HepG2 (cell line): ENCODE data around the gene ST3GAL2. TPM values are rescaled to one million over a fixed set of nuclear protein-coding genes. Genes with fewer than 3 reads are reported as not detected.

Experiments used
- ATAC-seq: fragments of 200-7000 bp; cut with Tn5 transposase; 3 replicates; pipeline ENCODE4 v1.9.1; 2020; ENCODE audit warnings: mild to moderate bottlenecking, moderate library complexity
- BruUV-seq: library from RNA; stranded (reverse); fragments of 400-500 nt; replicated peaks from 2 replicates; lab custom pipeline; 2021; lab: Mats Ljungman, UMichigan
- CTCF ChIA-PET: fragments of 300-600 bp; formaldehyde crosslinking; extraction: SDS; loops from one replicate; lab custom pipeline; 2021; ENCODE audit warnings: low total read pairs, inconsistent platforms, low intra/inter-chr PET ratio; lab: Yijun Ruan, JAX
- POLR2A ChIA-PET: fragments of 350-600 bp; sonication (Branson Sonifier 250); formaldehyde crosslinking; loops from one replicate; lab custom pipeline; 2020; ENCODE audit warnings: antibody characterized with exemption, inconsistent platforms; lab: Yijun Ruan, JAX
- DNase-seq: peaks from one replicate; pipeline ENCODE4 v3.0.0-alpha.2; 2015; ENCODE audit warnings: low spot score
- FAIRE-seq: peaks from 3 replicates; lab custom pipeline; 2011; peaks lifted over from hg19 to GRCh38; lab: Jason Lieb, UNC
- H2AFZ ChIP-seq: one replicate; pipeline ENCODE4 v1.6.1; 2011; ENCODE audit warnings: low read length, inconsistent platforms
- H3K27ac ChIP-seq: fragments of 300-600 bp; 3 replicates; pipeline ENCODE4 v1.8.0; 2011; ENCODE audit warnings: mixed run types, mild to moderate bottlenecking, mixed read lengths, low read length, inconsistent platforms; ENCODE audit not compliant: insufficient read depth; ENCODE audit errors: extremely low read length
- H3K27me3 ChIP-seq, 2 experiments: fragments of 200-600 bp in 1 of 2; 2 replicates in 1 of 2; 3 replicates in 1 of 2; pipeline versions ENCODE4 v1.6.0 to v1.8.0; 2011; ENCODE audit warnings: low read length in 2 of 2, mild to moderate bottlenecking in 2 of 2, moderate library complexity in 2 of 2, inconsistent platforms in 1 of 2; ENCODE audit not compliant: insufficient read depth in 2 of 2, control insufficient read depth in 1 of 2
- H3K36me3 ChIP-seq, 2 experiments: fragments of 200-600 bp in 1 of 2; replicated peaks in 1 of 2; 2 replicates in 1 of 2; 3 replicates in 1 of 2; pipeline versions ENCODE4 v1.5.1 to v1.8.0; 2011; ENCODE audit warnings: low read length in 2 of 2, inconsistent platforms in 1 of 2; ENCODE audit not compliant: insufficient read depth in 2 of 2, control insufficient read depth in 1 of 2
- H3K4me1 ChIP-seq: 2 replicates; pipeline ENCODE4 v1.5.1; 2012; ENCODE audit warnings: low read length, inconsistent platforms; ENCODE audit not compliant: insufficient read depth
- H3K4me2 ChIP-seq: 2 replicates; pipeline ENCODE4 v1.6.0; 2011; ENCODE audit warnings: low read depth, low read length, inconsistent platforms
- H3K4me3 ChIP-seq, 3 experiments: fragments of 200-600 bp in 1 of 3; sonication (generic), shearing (Covaris generic) in 1 of 3; replicated peaks in 1 of 3; 2 replicates each; pipeline ENCODE4 v1.5.1; 2011 to 2016; ENCODE audit warnings: low read length in 3 of 3, inconsistent platforms in 2 of 3, low read depth in 2 of 3, mild to moderate bottlenecking in 2 of 3, control low read depth in 1 of 3, mixed read lengths in 1 of 3; ENCODE audit not compliant: insufficient read depth in 1 of 3
- H3K79me2 ChIP-seq: one replicate; pipeline ENCODE4 v1.6.1; 2011; ENCODE audit warnings: low read length, inconsistent platforms; ENCODE audit not compliant: insufficient read depth
- H3K9ac ChIP-seq: 2 replicates; pipeline ENCODE4 v1.6.0; 2011; ENCODE audit warnings: mild to moderate bottlenecking, low read depth, low read length, inconsistent platforms; ENCODE audit not compliant: insufficient read depth
- H3K9me3 ChIP-seq: 2 replicates; pipeline ENCODE4 v1.5.1; 2012; ENCODE audit warnings: mild to moderate bottlenecking, low read length
- H4K20me1 ChIP-seq: 2 replicates; pipeline ENCODE4 v1.6.0; 2011; ENCODE audit warnings: inconsistent platforms, mild to moderate bottlenecking, low read length, moderate library complexity; ENCODE audit not compliant: insufficient read depth
- AGO2 ChIP-seq: fragments of 200-400 bp; formaldehyde crosslinking; optimal IDR thresholded peaks from 2 replicates; pipeline ENCODE3; 2017; ENCODE audit warnings: mild to moderate bottlenecking, low read depth, low read length, moderate library complexity
- GPN1 ChIP-seq: sonication (generic); formaldehyde crosslinking; IDR thresholded peaks from 2 replicates; pipeline ENCODE4 v1.5.1; 2020; ENCODE audit warnings: missing genetic modification reagents, borderline replicate concordance
- MIXL1 ChIP-seq: IDR thresholded peaks from 2 replicates; pipeline ENCODE4 v1.6.1; 2016
- RFX1 ChIP-seq: fragments of 450-650 bp; IDR thresholded peaks from 2 replicates; pipeline ENCODE4 v1.6.1; 2017
- ZBTB42 ChIP-seq: sonication (generic); formaldehyde crosslinking; IDR thresholded peaks from 2 replicates; pipeline ENCODE4 v1.5.0; 2020; ENCODE audit warnings: mild to moderate bottlenecking, missing genetic modification reagents
- ZNF670 ChIP-seq: sonication (generic); formaldehyde crosslinking; IDR thresholded peaks from 2 replicates; pipeline ENCODE4 v1.8.0; 2022; ENCODE audit warnings: mild to moderate bottlenecking, missing genetic modification reagents, borderline replicate concordance
- WGBS: methylation state at CpG from one replicate; pipeline ENCODE4 v1.1.6; 2017; ENCODE audit warnings: low lambda C conversion rate; 5-methylcytosine and 5-hydroxymethylcytosine counted together
- in situ Hi-C: cut with HindIII; loops from 2 replicates; pipeline ENCODE4 v1.10.0; 2017; ENCODE audit warnings: low pct_unique_long_range_greater_than_20kb; ENCODE audit not compliant: extremely low pct_ligation_motif_present
- intact Hi-C: fragments of 100-400 bp; cut with micrococcal nuclease; formaldehyde crosslinking; loops from one replicate; pipeline ENCODE4 v1.10.0; 2022; ENCODE audit not compliant: unreplicated experiment
- polyA plus RNA-seq, 8 experiments: library from polyadenylated mRNA; depleted of rRNA in 3 of 8; stranded (reverse) in 7 of 8; unstranded in 1 of 8; fragments of >200 nt; fragmentation: Illumina TruSeq in 4 of 8; extraction: Trizol in 4 of 8; gene quantifications; 2 replicates each; pipeline versions ENCODE4 v1.2.1 to v1.2.3, GENCODE V29; 2011 to 2016; ENCODE audit warnings: low read depth in 4 of 8, missing spikeins in 1 of 8, mixed read lengths in 1 of 8; ENCODE audit not compliant: insufficient read depth in 1 of 8
- total RNA-seq, 5 experiments: library from RNA; depleted of rRNA; stranded (reverse); fragments of >200 nt; fragmentation: Illumina TruSeq; extraction: Trizol; gene quantifications; 2 replicates each; pipeline ENCODE4 v1.2.3, GENCODE V29; 2016; ENCODE audit warnings: low read depth in 1 of 5
- TF ChIP-seq, protein P1 (sequence below): IDR thresholded peaks from 2 replicates; pipeline ENCODE4 v1.6.1; 2016; ENCODE audit warnings: mild to moderate bottlenecking, missing biosample characterization, missing genetic modification reagents
- TF ChIP-seq, protein P2 (sequence below): sonication (generic); formaldehyde crosslinking; IDR thresholded peaks from 2 replicates; pipeline ENCODE4 v1.5.1; 2020; ENCODE audit warnings: missing genetic modification reagents, mild to moderate bottlenecking, borderline replicate concordance

ST3GAL2 gene
- total and polyA plus RNA-seq, 2 of the 13 experiments (the other 11 are each of a cell fraction or from before 2014, with no cell fraction given) = 16.3 to 24.9 TPM

DNA sequence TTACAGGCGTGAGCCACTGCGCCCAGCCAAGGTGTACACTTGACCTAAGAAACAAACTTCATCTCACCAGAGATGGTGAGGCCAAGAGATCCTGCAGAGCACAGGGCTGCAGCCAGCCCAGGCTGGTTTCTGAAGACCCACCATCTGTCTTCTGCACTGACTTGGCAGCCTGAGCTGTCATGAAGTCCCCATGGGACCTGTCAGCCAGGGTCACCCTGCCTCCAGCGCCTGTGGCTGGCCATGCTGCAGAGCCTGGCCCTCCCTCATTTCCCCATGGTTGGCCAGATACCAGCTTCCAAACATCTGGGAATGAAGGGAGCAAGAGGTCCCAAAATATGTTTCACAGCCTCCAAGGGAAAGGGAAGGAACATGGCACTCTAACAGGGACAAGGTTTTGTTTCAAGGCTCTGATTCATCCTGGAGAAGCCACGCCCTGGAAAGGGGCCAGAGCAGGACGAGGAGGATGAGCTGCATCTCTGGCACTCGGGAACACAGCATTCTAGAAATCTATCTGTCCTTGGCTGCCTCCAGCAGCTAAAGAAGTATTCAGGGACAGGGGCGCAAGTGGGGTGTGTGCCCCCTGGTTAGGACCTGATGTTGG, 46.9 kb downstream of the ST3GAL2 start:
- peaks cover 16 to 45% of the 10 kb centered on the region in 2 experiments for H3K36me3 ChIP-seq
- intact Hi-C loops = no loop called here
- FAIRE-seq (no peak), ATAC-seq (no peak)
- no peak overlapping the region for H3K9ac ChIP-seq
- H3K79me2 ChIP-seq = no peaks in the 10 kb centered on the region
- 94% methylated on average over 6 of the region's 7 CpGs for WGBS
- no peak overlapping the region for H3K27ac ChIP-seq
- H3K4me1 ChIP-seq = peaks cover 4% of the 10 kb centered on the region; the same call in 1 of the 2 replicates
- no peak overlapping the region for H2AFZ ChIP-seq
- no peaks in the 10 kb centered on the region; the same call in 1 of the 2 replicates for H4K20me1 ChIP-seq
- no peak for TF ChIP-seq MIXL1 (CRISPR knock-in tag)
- TF ChIP-seq ZBTB42 (CRISPR knock-in tag) = no peak
- TF ChIP-seq, protein P1, sequence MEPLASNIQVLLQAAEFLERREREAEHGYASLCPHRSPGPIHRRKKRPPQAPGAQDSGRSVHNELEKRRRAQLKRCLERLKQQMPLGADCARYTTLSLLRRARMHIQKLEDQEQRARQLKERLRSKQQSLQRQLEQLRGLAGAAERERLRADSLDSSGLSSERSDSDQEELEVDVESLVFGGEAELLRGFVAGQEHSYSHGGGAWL (CRISPR knock-in tag) = no peak
- peak; percentile 37 for TF ChIP-seq AGO2
- TF ChIP-seq RFX1 = no peak
- TF ChIP-seq, protein P2, sequence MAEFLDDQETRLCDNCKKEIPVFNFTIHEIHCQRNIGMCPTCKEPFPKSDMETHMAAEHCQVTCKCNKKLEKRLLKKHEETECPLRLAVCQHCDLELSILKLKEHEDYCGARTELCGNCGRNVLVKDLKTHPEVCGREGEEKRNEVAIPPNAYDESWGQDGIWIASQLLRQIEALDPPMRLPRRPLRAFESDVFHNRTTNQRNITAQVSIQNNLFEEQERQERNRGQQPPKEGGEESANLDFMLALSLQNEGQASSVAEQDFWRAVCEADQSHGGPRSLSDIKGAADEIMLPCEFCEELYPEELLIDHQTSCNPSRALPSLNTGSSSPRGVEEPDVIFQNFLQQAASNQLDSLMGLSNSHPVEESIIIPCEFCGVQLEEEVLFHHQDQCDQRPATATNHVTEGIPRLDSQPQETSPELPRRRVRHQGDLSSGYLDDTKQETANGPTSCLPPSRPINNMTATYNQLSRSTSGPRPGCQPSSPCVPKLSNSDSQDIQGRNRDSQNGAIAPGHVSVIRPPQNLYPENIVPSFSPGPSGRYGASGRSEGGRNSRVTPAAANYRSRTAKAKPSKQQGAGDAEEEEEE (CRISPR knock-in tag) = no peak
- TF ChIP-seq GPN1 = no peak
- no peak for TF ChIP-seq ZNF670 (CRISPR knock-in tag)
- TF ChIP-seq, all 625 proteins: peak for 1
- in situ Hi-C loops = no loop called here
- Histone ChIP-seq H3K4me3 (no peak overlapping the region), H3K27me3 (no peaks in the 10 kb centered on the region), H3K4me2 (no peak overlapping the region), H3K9me3 (no peaks in the 10 kb centered on the region)
- no peak for DNase-seq
- no TSS peak for BruUV-seq
- ChIA-PET CTCF (no interaction called here), POLR2A (interaction anchor here (1.7 to 4.2 kb wide), 2 partner anchors 11 to 36 kb away, joined by 5 to 21 read pairs; no protein-coding TSS in a partner anchor)
